MCF 10A (cell line): ENCODE results near the gene CSMD2. TPM values are rescaled to one million over a fixed set of nuclear protein-coding genes. Genes with fewer than 3 reads are reported as not detected.

Source experiments
- BruUV-seq: library from RNA; stranded (reverse); fragments of 400-500 nt; replicated peaks from 2 replicates; lab custom pipeline; 2021; lab: Mats Ljungman, UMichigan
- CTCF ChIA-PET: fragments of 300-600 bp; sonication (Branson Sonifier 250); formaldehyde crosslinking; extraction: SDS; loops from one replicate; lab custom pipeline; 2021; ENCODE audit warnings: antibody characterized with exemption, inconsistent platforms; lab: Yijun Ruan, JAX
- POLR2A ChIA-PET: fragments of 300-600, 350-650 bp; sonication (Branson Sonifier 250); formaldehyde crosslinking; extraction: SDS; loops from one replicate; lab custom pipeline; 2020; ENCODE audit warnings: antibody characterized with exemption, inconsistent platforms; lab: Yijun Ruan, JAX
- DNase-seq: peaks from one replicate; pipeline ENCODE4 v3.0.0-alpha.2; 2018; ENCODE audit not compliant: unreplicated experiment
- H3K27ac Mint-ChIP-seq: one replicate; pipeline ENCODE4 v1.8.0; 2022; ENCODE audit warnings: mild to moderate bottlenecking, low read depth, mixed read lengths; ENCODE audit not compliant: unreplicated experiment
- H3K27me3 Mint-ChIP-seq: one replicate; pipeline ENCODE4 v1.8.0; 2022; ENCODE audit warnings: mixed read lengths; ENCODE audit not compliant: insufficient read depth, unreplicated experiment
- H3K36me3 Mint-ChIP-seq: one replicate; pipeline ENCODE4 v1.8.0; 2022; ENCODE audit warnings: mild to moderate bottlenecking, moderate library complexity, mixed read lengths; ENCODE audit not compliant: insufficient read depth, unreplicated experiment
- H3K4me1 Mint-ChIP-seq: one replicate; pipeline ENCODE4 v1.8.0; 2022; ENCODE audit warnings: mixed read lengths; ENCODE audit not compliant: insufficient read depth, unreplicated experiment
- H3K4me3 Mint-ChIP-seq: one replicate; pipeline ENCODE4 v1.8.0; 2022; ENCODE audit warnings: mild to moderate bottlenecking, moderate library complexity, mixed read lengths; ENCODE audit not compliant: unreplicated experiment
- H3K9me3 Mint-ChIP-seq: one replicate; pipeline ENCODE4 v1.8.0; 2022; ENCODE audit warnings: mixed read lengths; ENCODE audit not compliant: unreplicated experiment
- CTCF ChIP-seq: fragments of 200-600 bp; IDR thresholded peaks from one replicate; pipeline ENCODE4 v1.8.0; 2022; ENCODE audit warnings: antibody characterized with exemption, mild to moderate bottlenecking; ENCODE audit not compliant: unreplicated experiment
- intact Hi-C: fragments of 100-400 bp; cut with micrococcal nuclease; formaldehyde crosslinking; loops from 2 replicates; pipeline ENCODE4 v1.14.1; 2022
- total RNA-seq: library from RNA; stranded (reverse); gene quantifications from 2 replicates; pipeline ENCODE4 v1.2.3, GENCODE V29; 2022

The CSMD2 gene
- total RNA-seq, 1 experiment from 2014 or later: not detected

GRCh38 chr1:34050709-34051485 is 114.1 kb downstream of the CSMD2 start:
- Mint-ChIP-seq H3K27me3 (no peaks in the 10 kb centered on the region), H3K4me3 (no peak overlapping the region), H3K36me3 (no peaks in the 10 kb centered on the region), H3K9me3 (peaks cover 37% of the 10 kb centered on the region), H3K27ac (no peak overlapping the region), H3K4me1 (no peaks in the 10 kb centered on the region)
- no peak for DNase-seq
- intact Hi-C loops: no loop called here
- POLR2A ChIA-PET: no interaction called here
- CTCF ChIA-PET: interaction anchor here (0.6 to 0.7 kb wide), 2 partner anchors 27 to 64 kb away, joined by 3 read pairs; no protein-coding TSS in a partner anchor
- BruUV-seq: no TSS peak
- no peak for TF ChIP-seq CTCF

GRCh38 chr1:34049994-34050393 is 115.0 kb downstream of the CSMD2 start:
- no peak for TF ChIP-seq CTCF
- intact Hi-C loops: no loop called here
- H3K36me3 Mint-ChIP-seq: no peaks in the 10 kb centered on the region
- no peak for DNase-seq
- H3K9me3 Mint-ChIP-seq: peaks cover 38% of the 10 kb centered on the region
- BruUV-seq: no TSS peak
- ChIA-PET POLR2A (no interaction called here), CTCF (no interaction called here)
- H3K4me1 Mint-ChIP-seq: no peaks in the 10 kb centered on the region
- no peaks in the 10 kb centered on the region for H3K27me3 Mint-ChIP-seq
- no peak overlapping the region for H3K27ac Mint-ChIP-seq
- no peak overlapping the region for H3K4me3 Mint-ChIP-seq

- H3K4me3 Mint-ChIP-seq: no peak overlapping the region
- no peak for DNase-seq
- BruUV-seq: no TSS peak
- H3K27ac Mint-ChIP-seq: no peak overlapping the region
- ChIA-PET CTCF (no interaction called here), POLR2A (no interaction called here)
- no peak for TF ChIP-seq CTCF
- H3K36me3 Mint-ChIP-seq: no peaks in the 10 kb centered on the region
- intact Hi-C loops: no loop called here
- no peaks in the 10 kb centered on the region for H3K4me1 Mint-ChIP-seq
- H3K9me3 Mint-ChIP-seq: peaks cover 40% of the 10 kb centered on the region
- H3K27me3 Mint-ChIP-seq: no peaks in the 10 kb centered on the region
Observed at GRCh38 chr1:34049477-34049876, 115.6 kb downstream of the CSMD2 start.

- POLR2A ChIA-PET: no interaction called here
- intact Hi-C loops: no loop called here
- Mint-ChIP-seq H3K4me3 (no peak overlapping the region), H3K36me3 (no peaks in the 10 kb centered on the region), H3K4me1 (no peaks in the 10 kb centered on the region), H3K27me3 (no peaks in the 10 kb centered on the region), H3K9me3 (peaks cover 11% of the 10 kb centered on the region), H3K27ac (no peak overlapping the region)
- BruUV-seq: no TSS peak
- TF ChIP-seq CTCF: no peak
- DNase-seq: no peak
- CTCF ChIA-PET: no interaction called here
Observed at GRCh38 chr1:34037856-34038255, 127.2 kb downstream of the CSMD2 start.
